Skin of body (tissue), 2 donors: Measurements from ENCODE around the gene EDN3. TPM values are rescaled to one million over a fixed set of nuclear protein-coding genes. Genes with fewer than 3 reads are reported as not detected.
A peak's percentile ranks its signal among the peaks of the same experiment; 100 is the strongest.

Experiments used
- DNase-seq: peaks from one replicate; lab custom pipeline; 2025; lab: John Stamatoyannopoulos, UW
- total RNA-seq: library from RNA; depleted of rRNA; stranded (reverse); fragments of >200 nt; gene quantifications from one replicate; pipeline ENCODE4 v1.2.3, GENCODE V29; 2014

Gene EDN3
- total RNA-seq, 1 donor from 2014 or later = 12.4 TPM

DNA sequence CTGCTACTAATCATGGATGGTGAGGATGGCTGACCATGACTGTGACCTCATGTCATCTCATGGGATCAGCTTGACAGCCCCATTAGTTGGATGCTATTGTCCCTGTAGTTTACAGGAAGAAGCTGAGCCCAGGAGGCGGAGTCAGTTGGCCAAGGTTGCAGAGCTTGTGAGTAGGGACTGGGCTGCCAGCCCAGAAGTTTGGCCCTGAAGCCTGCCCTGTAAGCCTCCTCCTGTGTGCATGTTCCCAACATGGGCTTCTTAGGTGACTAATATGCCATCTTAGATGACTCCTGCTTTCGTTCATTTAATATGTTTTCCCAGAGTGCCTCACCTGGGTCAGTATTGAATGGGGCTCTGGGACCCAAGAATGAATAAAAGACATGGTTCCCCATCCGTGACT lies 6.9 kb downstream of the EDN3 start:
- DNase-seq = no peak

DNA sequence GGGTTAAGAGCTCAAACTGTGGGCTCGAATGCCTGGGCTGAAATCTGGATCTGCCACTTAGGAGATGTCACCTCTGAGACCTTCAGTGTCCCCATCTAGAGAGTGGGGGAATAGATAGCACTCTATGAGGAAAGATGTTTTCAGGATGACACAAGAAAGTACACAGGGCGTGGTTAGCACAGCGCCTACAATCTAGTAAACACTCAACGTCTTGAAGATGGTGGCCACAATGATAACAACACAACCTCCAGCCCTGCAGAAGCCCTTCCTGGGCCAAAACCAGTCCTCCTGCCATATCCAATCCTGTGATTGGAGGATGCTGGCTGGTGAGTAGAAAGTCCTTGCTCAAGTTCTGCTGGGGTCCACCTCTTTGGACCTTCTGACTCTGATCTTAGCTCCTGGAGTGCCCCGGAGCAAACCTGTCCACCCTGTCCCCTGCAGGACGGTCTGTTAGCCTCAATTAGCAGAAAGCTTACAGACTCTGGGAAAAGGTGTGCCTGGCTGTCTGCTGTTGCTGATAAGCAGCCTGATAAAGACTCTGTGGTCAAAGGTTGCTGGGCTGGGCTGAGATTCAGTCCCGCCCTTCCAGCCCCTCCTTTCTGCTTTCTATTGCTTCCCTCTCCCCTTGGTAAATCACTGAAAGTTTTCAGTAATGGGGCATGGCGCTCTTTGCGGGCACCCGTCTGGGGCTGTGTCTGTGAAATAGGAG lies 8.2 kb downstream of the EDN3 start:
- DNase-seq = no peak

DNA sequence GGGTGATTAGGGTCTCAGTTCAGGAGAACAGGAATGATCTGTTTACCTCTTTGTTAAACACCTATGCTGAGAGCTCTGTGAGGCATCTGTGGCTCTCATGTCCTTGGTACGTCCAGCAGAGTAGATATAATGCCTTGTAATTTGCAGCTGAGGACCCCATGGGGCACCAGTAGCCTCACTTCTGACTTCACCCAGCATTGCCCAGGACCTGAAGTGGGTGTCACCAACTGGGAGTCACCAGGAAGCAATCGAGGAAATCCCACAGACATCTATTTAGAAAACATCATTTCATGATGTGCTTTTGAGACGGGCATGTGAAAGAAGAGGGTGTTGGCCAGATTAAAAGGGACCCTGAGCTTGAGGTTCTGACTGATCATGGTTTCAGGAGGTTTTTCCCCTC lies 8.8 kb downstream of the EDN3 start:
- DNase-seq = no peak

DNA sequence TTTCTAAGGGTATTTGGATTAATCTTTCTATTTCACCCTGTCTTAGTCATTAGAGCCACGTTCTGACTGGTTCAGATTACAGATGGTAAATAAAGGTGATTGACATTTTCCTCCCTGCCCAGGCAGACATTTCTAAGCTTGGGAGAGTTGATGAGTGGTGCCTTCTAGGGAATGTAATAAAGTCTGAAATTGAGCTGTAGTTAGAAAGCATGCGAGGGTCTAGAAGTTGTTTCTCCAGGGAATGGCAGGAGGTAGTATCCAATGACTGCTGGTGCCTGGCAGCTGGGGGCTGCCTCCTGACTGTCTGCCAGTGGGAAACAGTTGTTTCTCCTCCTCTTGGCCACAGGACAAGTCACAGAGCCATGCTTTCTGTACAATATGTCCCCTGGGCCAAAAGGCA lies 14.6 kb downstream of the EDN3 start:
- DNase-seq = no peak

GRCh38 chr20:59316911-59317731 lies 16.7 kb downstream of the EDN3 start:
- no peak for DNase-seq

GRCh38 chr20:59318201-59318790 lies 17.9 kb downstream of the EDN3 start:
- no peak for DNase-seq

GRCh38 chr20:59318803-59319202 lies 18.4 kb downstream of the EDN3 start:
- DNase-seq = no peak

- no peak for DNase-seq
Measured at GRCh38 chr20:59320426-59320825, 20.0 kb downstream of the EDN3 start.

DNA sequence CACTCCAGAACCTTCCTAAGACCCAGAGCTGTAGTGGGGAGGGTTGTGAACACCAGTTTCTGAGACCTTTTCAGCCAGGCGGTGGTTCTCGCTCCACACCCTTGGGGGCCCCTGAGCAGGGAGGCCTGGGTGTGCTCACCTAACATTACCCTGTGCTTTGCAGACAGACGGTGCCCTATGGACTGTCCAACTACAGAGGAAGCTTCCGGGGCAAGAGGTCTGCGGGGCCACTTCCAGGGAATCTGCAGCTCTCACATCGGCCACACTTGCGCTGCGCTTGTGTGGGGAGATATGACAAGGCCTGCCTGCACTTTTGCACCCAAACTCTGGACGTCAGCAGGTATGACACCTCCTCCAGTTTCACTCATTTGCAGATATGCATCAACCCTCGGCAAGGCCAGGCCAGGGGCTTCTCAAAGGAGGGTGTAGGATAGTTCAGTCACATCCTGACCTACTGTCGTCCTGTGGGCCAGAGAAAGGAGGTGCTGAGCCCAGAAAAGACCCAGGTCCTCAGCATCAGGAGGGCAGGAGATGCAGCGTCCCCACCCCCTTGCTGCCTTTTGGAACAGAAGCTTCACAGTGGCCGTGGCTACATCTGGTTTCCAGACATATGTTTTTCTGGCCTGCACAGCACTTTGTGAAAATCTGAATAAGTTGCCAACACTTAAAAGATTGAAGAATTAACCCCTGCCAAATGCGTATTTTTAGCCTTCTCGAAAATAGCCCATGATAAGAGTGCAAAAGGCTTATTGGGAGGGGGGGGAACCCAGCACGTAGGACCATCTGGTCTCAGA lies 20.6 kb downstream of the EDN3 start:
- DNase-seq = peak; percentile 46

GRCh38 chr20:59322081-59322480 lies 21.7 kb downstream of the EDN3 start:
- no peak for DNase-seq

GRCh38 chr20:59322585-59323454 lies 22.4 kb downstream of the EDN3 start:
- peak; percentile 89 for DNase-seq

DNA sequence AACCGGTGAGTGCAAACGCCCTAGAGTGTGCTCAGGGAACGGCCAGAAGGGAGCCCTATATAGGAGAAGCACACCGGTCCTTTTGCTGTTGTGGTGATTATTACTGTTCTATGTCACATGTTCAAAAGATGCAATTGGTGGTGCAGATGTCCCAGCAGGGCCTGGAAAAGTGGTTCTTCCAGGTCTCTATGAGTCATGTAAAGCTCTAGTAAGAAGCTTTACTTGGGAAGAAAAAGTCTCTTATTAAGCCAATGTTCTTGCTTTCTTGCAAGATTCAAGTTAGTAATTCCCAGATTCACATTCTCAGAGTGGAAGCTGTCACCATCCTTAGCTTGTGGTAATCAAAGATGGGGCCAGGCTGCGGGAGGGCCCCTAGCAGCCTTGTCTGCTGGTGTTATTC lies 23.3 kb downstream of the EDN3 start:
- DNase-seq = no peak

- no peak for DNase-seq
Measured at GRCh38 chr20:59324521-59325141, 24.2 kb downstream of the EDN3 start.

DNA sequence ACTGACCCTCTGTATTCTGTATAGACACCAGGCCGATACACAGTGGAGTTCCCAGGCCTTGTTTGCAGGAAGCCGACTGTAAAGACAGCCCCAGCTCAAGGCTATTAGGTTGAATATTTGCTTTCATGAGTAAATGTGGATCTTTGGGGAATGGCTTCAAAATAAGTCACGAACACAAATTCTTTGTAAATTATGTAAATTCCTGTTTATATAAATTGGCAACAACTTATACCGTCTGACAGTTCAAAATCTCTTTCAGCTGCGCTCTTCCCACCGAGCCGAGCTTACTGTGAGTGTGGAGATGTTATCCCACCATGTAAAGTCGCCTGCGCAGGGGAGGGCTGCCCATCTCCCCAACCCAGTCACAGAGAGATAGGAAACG lies 24.7 kb downstream of the EDN3 start:
- peak; percentile 65 for DNase-seq

GRCh38 chr20:59326188-59326587 lies 25.8 kb downstream of the EDN3 start:
- no peak for DNase-seq

- no peak for DNase-seq
Measured at GRCh38 chr20:59328071-59328470, 27.7 kb downstream of the EDN3 start.

DNA sequence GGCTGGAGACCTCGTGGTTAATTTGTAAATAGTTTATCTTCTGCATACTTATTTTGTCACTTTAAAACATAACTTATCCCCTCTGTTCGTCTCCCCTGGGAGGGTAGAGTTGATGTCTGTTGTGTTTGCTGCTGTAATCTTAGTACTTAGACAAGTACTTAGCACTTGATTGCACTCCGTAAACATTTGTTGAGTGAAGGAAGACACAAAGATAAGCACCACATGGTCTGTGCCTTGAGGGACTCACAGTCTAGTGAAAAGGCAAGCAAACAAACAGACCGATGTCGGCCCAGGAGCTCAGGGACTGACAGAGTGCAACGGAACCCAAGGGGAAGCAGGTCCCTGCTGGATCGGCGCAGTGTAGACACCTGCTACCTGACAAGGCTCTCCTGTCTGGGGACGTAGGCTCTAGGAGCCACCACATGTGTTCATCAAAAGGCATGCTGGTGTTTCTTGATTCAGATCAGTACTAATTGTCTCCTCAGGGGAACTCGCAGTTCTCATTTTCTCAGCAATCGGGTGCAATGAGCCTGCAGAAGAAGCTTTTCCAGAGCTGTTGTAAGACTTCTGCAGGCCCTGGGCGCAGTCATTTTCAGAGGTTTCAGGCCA lies 31.4 kb downstream of the EDN3 start:
- no peak for DNase-seq

DNA sequence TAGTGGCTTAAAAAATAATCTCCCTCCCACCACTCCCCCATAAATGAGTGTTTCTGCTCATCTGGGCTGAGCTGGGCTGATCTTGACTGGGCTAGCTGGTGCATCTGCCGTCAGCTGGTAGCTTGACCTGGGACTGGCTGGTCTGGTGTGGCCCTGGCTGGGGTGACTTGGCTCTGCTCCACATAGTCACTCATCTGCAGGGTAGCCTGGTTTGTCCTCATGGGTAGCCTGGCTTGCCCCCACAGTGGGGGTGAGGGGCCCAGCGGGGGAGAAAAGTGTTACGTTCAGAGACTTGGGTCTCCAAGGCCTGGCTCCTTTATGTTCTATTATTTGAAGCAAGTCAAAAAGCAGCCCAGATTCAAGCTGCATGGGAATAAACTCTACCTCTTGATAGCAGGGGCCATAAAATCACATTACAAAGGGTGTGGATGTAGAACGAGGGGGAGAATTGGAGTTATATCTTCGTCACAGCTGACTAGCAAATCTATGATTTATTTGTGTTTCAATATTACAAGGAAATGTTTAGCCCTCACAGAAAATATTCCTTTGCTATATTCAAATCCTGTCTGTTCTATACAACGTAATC lies 32.9 kb downstream of the EDN3 start:
- no peak for DNase-seq

DNA sequence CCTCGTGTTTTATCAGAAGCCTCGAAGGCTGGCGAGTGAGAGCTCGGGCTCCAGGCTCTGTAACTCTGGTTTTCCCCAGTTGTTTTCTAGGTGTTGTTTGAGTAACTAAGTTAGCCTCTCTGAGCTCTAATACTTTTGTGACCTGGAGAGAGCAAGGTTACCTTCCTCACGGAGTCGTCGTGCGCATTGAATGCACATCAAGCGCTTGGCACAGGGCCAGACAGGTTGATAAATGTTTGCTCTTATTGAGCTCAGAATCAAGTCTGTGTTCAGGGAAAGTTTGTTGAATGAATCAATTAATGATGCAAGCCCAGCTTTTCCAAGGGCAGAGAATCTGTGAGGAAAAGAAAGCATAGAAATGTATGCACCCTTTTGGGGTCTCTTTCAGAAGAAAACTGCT lies 33.5 kb downstream of the EDN3 start:
- DNase-seq = no peak
